A549 (cell line): ENCODE results near the gene NR3C2.

Source experiments
- BHLHE40 ChIP-seq: IDR thresholded peaks from 2 replicates; pipeline ENCODE4 v1.6.1; 2012; ENCODE audit warnings: low read depth, low read length, inconsistent platforms
- EP300 ChIP-seq, 2 experiments: fragments of >200 bp; sonication (Bioruptor Twin); formaldehyde crosslinking; IDR thresholded peaks; 2 replicates in 1 of 2; 3 replicates in 1 of 2; pipeline ENCODE4 v1.6.1; 2016 to 2017
- HMGXB4 ChIP-seq: fragments of 250-450 bp; sonication (Bioruptor Pico); IDR thresholded peaks from 2 replicates; pipeline ENCODE4 v1.5.0; 2021; ENCODE audit warnings: mild to moderate bottlenecking, moderate library complexity, borderline replicate concordance
- JUNB ChIP-seq: fragments of >200 bp; sonication (Bioruptor Twin); formaldehyde crosslinking; IDR thresholded peaks from 2 replicates; pipeline ENCODE4 v1.6.1; 2016
- NFE2L2 ChIP-seq: fragments of 150-350 bp; conservative IDR thresholded peaks from 2 replicates; pipeline ENCODE4 v1.6.1; 2014; ENCODE audit warnings: low read length
- POLR2A ChIP-seq: IDR thresholded peaks from 2 replicates; pipeline ENCODE4 v1.6.1; 2012; ENCODE audit warnings: mild to moderate bottlenecking, low read length
- POLR2AphosphoS2 ChIP-seq: conservative IDR thresholded peaks from 2 replicates; pipeline ENCODE4 v1.6.1; 2012; ENCODE audit warnings: low read length, improper control_type of control experiment, inconsistent platforms
- TP53 ChIP-seq: fragments of 250-450 bp; sonication (Bioruptor Pico); IDR thresholded peaks from 2 replicates; pipeline ENCODE4 v1.5.0; 2021; ENCODE audit warnings: mild to moderate bottlenecking, moderate library complexity
- TF ChIP-seq, protein P1 (sequence below): fragments of >200 bp; sonication (Bioruptor Twin); formaldehyde crosslinking; IDR thresholded peaks from 3 replicates; pipeline ENCODE4 v1.6.1; 2016
- TF ChIP-seq, protein P2 (sequence below): fragments of >200 bp; sonication (Bioruptor Twin); formaldehyde crosslinking; IDR thresholded peaks from 3 replicates; pipeline ENCODE4 v1.5.1; 2016
- TF ChIP-seq, protein P3 (sequence below): IDR thresholded peaks from 2 replicates; pipeline ENCODE4 v1.6.1; 2012

DNA sequence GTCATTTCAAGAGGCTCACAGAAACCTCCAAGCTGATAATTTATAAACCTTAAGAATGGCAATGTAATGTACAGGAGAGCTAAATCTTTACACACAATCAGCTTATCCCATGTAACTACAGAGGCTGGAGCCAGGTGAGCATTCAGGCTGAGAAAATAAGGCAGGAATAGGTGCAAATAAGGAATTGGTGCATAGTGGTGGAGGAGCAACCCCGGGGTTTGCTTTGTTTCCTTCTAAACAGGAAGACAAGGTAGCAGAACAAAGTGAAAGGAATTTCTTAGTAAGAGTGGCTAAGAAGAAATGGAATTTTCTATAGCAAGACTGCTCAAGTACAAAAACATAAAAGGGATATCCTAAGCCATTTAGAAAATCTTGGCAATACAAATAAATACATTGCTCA, 82.4 kb downstream of the NR3C2 start:
- TF ChIP-seq, protein P1, sequence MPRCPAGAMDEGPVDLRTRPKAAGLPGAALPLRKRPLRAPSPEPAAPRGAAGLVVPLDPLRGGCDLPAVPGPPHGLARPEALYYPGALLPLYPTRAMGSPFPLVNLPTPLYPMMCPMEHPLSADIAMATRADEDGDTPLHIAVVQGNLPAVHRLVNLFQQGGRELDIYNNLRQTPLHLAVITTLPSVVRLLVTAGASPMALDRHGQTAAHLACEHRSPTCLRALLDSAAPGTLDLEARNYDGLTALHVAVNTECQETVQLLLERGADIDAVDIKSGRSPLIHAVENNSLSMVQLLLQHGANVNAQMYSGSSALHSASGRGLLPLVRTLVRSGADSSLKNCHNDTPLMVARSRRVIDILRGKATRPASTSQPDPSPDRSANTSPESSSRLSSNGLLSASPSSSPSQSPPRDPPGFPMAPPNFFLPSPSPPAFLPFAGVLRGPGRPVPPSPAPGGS = no peak
- TF ChIP-seq POLR2AphosphoS2 (no peak), EP300 (IDR thresholded peaks at IDR 0.05) (no peak), POLR2A (no peak), NFE2L2 (no peak), HMGXB4 (CRISPR knock-in tag) (no peak), JUNB (no peak), TP53 (CRISPR knock-in tag) (no peak), BHLHE40 (no peak)
- TF ChIP-seq, protein P2, sequence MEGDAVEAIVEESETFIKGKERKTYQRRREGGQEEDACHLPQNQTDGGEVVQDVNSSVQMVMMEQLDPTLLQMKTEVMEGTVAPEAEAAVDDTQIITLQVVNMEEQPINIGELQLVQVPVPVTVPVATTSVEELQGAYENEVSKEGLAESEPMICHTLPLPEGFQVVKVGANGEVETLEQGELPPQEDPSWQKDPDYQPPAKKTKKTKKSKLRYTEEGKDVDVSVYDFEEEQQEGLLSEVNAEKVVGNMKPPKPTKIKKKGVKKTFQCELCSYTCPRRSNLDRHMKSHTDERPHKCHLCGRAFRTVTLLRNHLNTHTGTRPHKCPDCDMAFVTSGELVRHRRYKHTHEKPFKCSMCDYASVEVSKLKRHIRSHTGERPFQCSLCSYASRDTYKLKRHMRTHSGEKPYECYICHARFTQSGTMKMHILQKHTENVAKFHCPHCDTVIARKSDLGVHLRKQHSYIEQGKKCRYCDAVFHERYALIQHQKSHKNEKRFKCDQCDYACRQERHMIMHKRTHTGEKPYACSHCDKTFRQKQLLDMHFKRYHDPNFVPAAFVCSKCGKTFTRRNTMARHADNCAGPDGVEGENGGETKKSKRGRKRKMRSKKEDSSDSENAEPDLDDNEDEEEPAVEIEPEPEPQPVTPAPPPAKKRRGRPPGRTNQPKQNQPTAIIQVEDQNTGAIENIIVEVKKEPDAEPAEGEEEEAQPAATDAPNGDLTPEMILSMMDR = no peak
- TF ChIP-seq, protein P3, sequence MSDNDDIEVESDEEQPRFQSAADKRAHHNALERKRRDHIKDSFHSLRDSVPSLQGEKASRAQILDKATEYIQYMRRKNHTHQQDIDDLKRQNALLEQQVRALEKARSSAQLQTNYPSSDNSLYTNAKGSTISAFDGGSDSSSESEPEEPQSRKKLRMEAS = no peak
